OCI-LY1 (cell line): ENCODE results near the gene SHANK3.
"Not testable (repeated sequence)": the region's sequence is repeated elsewhere in the genome, so short reads cannot be mapped to it uniquely, and the experiment has no call there.

Experiments
- H2AFZ ChIP-seq: fragments of 200-600 bp; sonication (generic), shearing (Covaris generic); 2 replicates; pipeline ENCODE4 v1.6.0; 2014; ENCODE audit warnings: antibody characterized with exemption, mild to moderate bottlenecking, low read length
- H3F3A ChIP-seq: fragments of 200-600 bp; sonication (generic), shearing (Covaris generic); 2 replicates; pipeline ENCODE4 v1.6.0; 2014; ENCODE audit warnings: mild to moderate bottlenecking, antibody characterized with exemption, low read length, moderate library complexity; ENCODE audit not compliant: insufficient read depth
- H3K27ac ChIP-seq: fragments of 200-600 bp; sonication (generic); 2 replicates; pipeline ENCODE4 v1.5.1; 2014; ENCODE audit warnings: low read length, mixed run types, mild to moderate bottlenecking, low read depth; ENCODE audit not compliant: poor library complexity, severe bottlenecking
- H3K27me3 ChIP-seq: fragments of 200-600 bp; sonication (generic); 2 replicates; pipeline ENCODE4 v1.6.0; 2014; ENCODE audit warnings: antibody characterized with exemption, mild to moderate bottlenecking, low read length, moderate library complexity; ENCODE audit not compliant: insufficient read depth
- H3K36me3 ChIP-seq: fragments of 200-600 bp; sonication (generic); 2 replicates; pipeline ENCODE4 v1.6.1; 2014; ENCODE audit warnings: mild to moderate bottlenecking, antibody characterized with exemption, low read length, moderate library complexity, mixed read lengths; ENCODE audit not compliant: insufficient read depth
- H3K4me1 ChIP-seq: fragments of 200-600 bp; sonication (generic); 2 replicates; pipeline ENCODE4 v1.5.1; 2014; ENCODE audit warnings: mild to moderate bottlenecking, low read length, moderate library complexity; ENCODE audit not compliant: insufficient read depth, severe bottlenecking
- H3K4me2 ChIP-seq: fragments of 200-600 bp; sonication (generic), shearing (Covaris generic); 2 replicates; pipeline ENCODE4 v1.6.1; 2014; ENCODE audit warnings: low read length
- H3K4me3 ChIP-seq: fragments of 200-600 bp; sonication (generic); 2 replicates; pipeline ENCODE4 v1.5.1; 2014; ENCODE audit warnings: low read length, low read depth, mild to moderate bottlenecking, mixed read lengths; ENCODE audit not compliant: poor library complexity, severe bottlenecking
- H3K79me2 ChIP-seq: fragments of 200-600 bp; shearing (Covaris generic); 2 replicates; pipeline ENCODE4 v1.6.1; 2016; ENCODE audit warnings: mixed run types, low read length, mixed read lengths; ENCODE audit not compliant: insufficient read depth
- H3K9ac ChIP-seq: fragments of 200-600 bp; sonication (generic), shearing (Covaris generic); 2 replicates; pipeline ENCODE4 v1.6.1; 2014; ENCODE audit warnings: mild to moderate bottlenecking, low read length, mixed read lengths
- H3K9me2 ChIP-seq: fragments of 200-600 bp; sonication (generic), shearing (Covaris generic); 2 replicates; pipeline ENCODE4 v1.6.1; 2014; ENCODE audit warnings: low read depth, mild to moderate bottlenecking, low read length, mixed read lengths
- H3K9me3 ChIP-seq: fragments of 200-600 bp; shearing (Covaris generic); 2 replicates; pipeline ENCODE4 v1.6.1; 2014; ENCODE audit warnings: low read length, mixed read lengths
- H4K20me1 ChIP-seq: fragments of 200-600 bp; sonication (generic), shearing (Covaris generic); 2 replicates; pipeline ENCODE4 v1.6.0; 2016; ENCODE audit warnings: mild to moderate bottlenecking, low read length; ENCODE audit not compliant: insufficient read depth
- CTCF ChIP-seq: fragments of 200-600 bp; sonication (generic), shearing (Covaris generic); IDR thresholded peaks from 2 replicates; pipeline ENCODE4 v1.5.1; 2017; ENCODE audit warnings: mild to moderate bottlenecking, antibody characterized with exemption, low read length, moderate library complexity, mixed read lengths
- EZH2 ChIP-seq: fragments of 200-600 bp; sonication (generic), shearing (Covaris generic); IDR thresholded peaks from 2 replicates; pipeline ENCODE4 v1.8.0; 2017; ENCODE audit warnings: borderline replicate concordance, mixed run types, mild to moderate bottlenecking, antibody characterized with exemption, low read length, moderate library complexity, mixed read lengths

SHANK3 gene

GRCh38 chr22:50653256-50653655 lies 19.4 kb upstream of the SHANK3 start:
- Histone ChIP-seq H3K36me3 (no peaks in the 10 kb centered on the region; the same call in 1 of the 2 replicates), H3K9me3 (peaks cover 7% of the 10 kb centered on the region), H3K27me3 (peaks cover 12% of the 10 kb centered on the region; the same call in 1 of the 2 replicates), H3K79me2 (no peaks in the 10 kb centered on the region), H3K4me3 (no peak overlapping the region), H3K27ac (no peak overlapping the region), H3K9me2 (no peaks in the 10 kb centered on the region), H3K4me1 (no peaks in the 10 kb centered on the region), H3K9ac (no peak overlapping the region), H3F3A (no peaks in the 10 kb centered on the region), H3K4me2 (no peak overlapping the region), H4K20me1 (no peaks in the 10 kb centered on the region), H2AFZ (no peak overlapping the region)
- no peak for TF ChIP-seq EZH2
- TF ChIP-seq CTCF, result no peak

GRCh38 chr22:50654664-50655063 lies 18.0 kb upstream of the SHANK3 start:
- not testable (repeated sequence) for H3K27ac ChIP-seq, H2AFZ ChIP-seq, H3K9me2 ChIP-seq, H3K4me1 ChIP-seq, H3K36me3 ChIP-seq, H4K20me1 ChIP-seq, H3K9ac ChIP-seq, H3K9me3 ChIP-seq, H3F3A ChIP-seq, H3K4me2 ChIP-seq, H3K4me3 ChIP-seq, H3K79me2 ChIP-seq
- peaks cover 13% of the 10 kb centered on the region; the same call in 1 of the 2 replicates for H3K27me3 ChIP-seq

GRCh38 chr22:50656122-50657070 lies 16.2 kb upstream of the SHANK3 start:
- Histone ChIP-seq H3K9ac (no peak overlapping the region), H3K27ac (no peak overlapping the region), H3K9me3 (no peaks in the 10 kb centered on the region), H3K79me2 (no peaks in the 10 kb centered on the region), H3K36me3 (no peaks in the 10 kb centered on the region), H3K27me3 (peaks cover 13% of the 10 kb centered on the region; the same call in 1 of the 2 replicates), H3K4me3 (no peak overlapping the region), H2AFZ (no peak overlapping the region), H3K4me1 (no peaks in the 10 kb centered on the region), H3K9me2 (no peaks in the 10 kb centered on the region), H3K4me2 (no peak overlapping the region), H4K20me1 (no peaks in the 10 kb centered on the region), H3F3A (no peaks in the 10 kb centered on the region)
- TF ChIP-seq EZH2 (no peak), CTCF (no peak)

- no peaks in the 10 kb centered on the region for H3K36me3 ChIP-seq
- TF ChIP-seq CTCF (no peak), EZH2 (no peak)
These were observed 14.7 kb upstream of the SHANK3 start for GRCh38 chr22:50657925-50658324.

GRCh38 chr22:50659711-50660110 lies 12.9 kb upstream of the SHANK3 start:
- not testable (repeated sequence) for H3K9me3 ChIP-seq, H3F3A ChIP-seq, H3K27me3 ChIP-seq, H3K36me3 ChIP-seq, H3K9ac ChIP-seq, H3K27ac ChIP-seq, H3K79me2 ChIP-seq, H3K4me2 ChIP-seq, H3K4me3 ChIP-seq, H4K20me1 ChIP-seq, H3K4me1 ChIP-seq, H2AFZ ChIP-seq, H3K9me2 ChIP-seq

More at GRCh38 chr22:50657925-50658324, 14.7 kb upstream of the SHANK3 start:
- Histone ChIP-seq H3K27ac (no peak overlapping the region), H3K4me3 (no peak overlapping the region), H3K27me3 (peaks cover 13% of the 10 kb centered on the region; the same call in 1 of the 2 replicates), H3K4me2 (no peak overlapping the region), H3K9me3 (no peaks in the 10 kb centered on the region), H3K9me2 (no peaks in the 10 kb centered on the region), H3K4me1 (no peaks in the 10 kb centered on the region), H2AFZ (no peak overlapping the region), H4K20me1 (no peaks in the 10 kb centered on the region), H3K9ac (no peak overlapping the region), H3F3A (no peaks in the 10 kb centered on the region), H3K79me2 (no peaks in the 10 kb centered on the region)
